Endothelial cell of umbilical vein (primary cell): ENCODE results near the gene RALGPS1. TPM values are rescaled to one million over a fixed set of nuclear protein-coding genes. Genes with fewer than 3 reads are reported as not detected.
A peak's percentile ranks its signal among the peaks of the same experiment; 100 is the strongest.

Experiments
- BruUV-seq: library from RNA; stranded (reverse); fragments of 400-500 nt; replicated peaks from 2 replicates; lab custom pipeline; 2021; lab: Mats Ljungman, UMichigan
- CTCF ChIA-PET: fragments of 300-600, 350-600 bp; sonication (Branson Sonifier 250); formaldehyde crosslinking; loops from one replicate; lab custom pipeline; 2021; ENCODE audit warnings: antibody characterized with exemption, inconsistent platforms; lab: Charles Lee
- POLR2A ChIA-PET: fragments of 300-600, 350-600 bp; sonication (Branson Sonifier 250); formaldehyde crosslinking; loops from one replicate; lab custom pipeline; 2021; ENCODE audit warnings: antibody characterized with exemption, inconsistent platforms; lab: Charles Lee
- DNase-seq: peaks from one replicate; pipeline ENCODE4 v3.0.0-alpha.2; 2011; ENCODE audit warnings: low read depth, low spot score
- FAIRE-seq: peaks from 2 replicates; lab custom pipeline; 2011; peaks lifted over from hg19 to GRCh38; lab: Jason Lieb, UNC
- H2AFZ ChIP-seq: 2 replicates; pipeline ENCODE4 v1.6.0; 2012; ENCODE audit warnings: low read depth, low read length, control low read depth, inconsistent platforms
- H3K27ac ChIP-seq: 2 replicates; pipeline ENCODE4 v1.5.1; 2011; ENCODE audit warnings: low read depth, mild to moderate bottlenecking, control low read depth, low read length, moderate library complexity; ENCODE audit not compliant: insufficient read depth
- H3K27me3 ChIP-seq, 2 experiments: 2 replicates each; pipeline versions ENCODE4 v1.6.0 to v1.6.1; 2011; ENCODE audit warnings: low read length in 2 of 2, mixed read lengths in 1 of 2; ENCODE audit not compliant: control insufficient read depth in 2 of 2, insufficient read depth in 2 of 2
- H3K36me3 ChIP-seq, 2 experiments: 2 replicates in 1 of 2; 3 replicates in 1 of 2; pipeline ENCODE4 v1.5.1; 2011; ENCODE audit warnings: low read length in 2 of 2, mild to moderate bottlenecking in 1 of 2, moderate library complexity in 1 of 2; ENCODE audit not compliant: control insufficient read depth in 2 of 2, insufficient read depth in 2 of 2; ENCODE audit errors: extremely low read depth in 1 of 2
- H3K4me1 ChIP-seq: 3 replicates; pipeline ENCODE4 v1.5.1; 2011; ENCODE audit warnings: mild to moderate bottlenecking, low read length; ENCODE audit not compliant: control insufficient read depth, insufficient read depth; ENCODE audit errors: extremely low read depth
- H3K4me2 ChIP-seq: 2 replicates; pipeline ENCODE4 v1.6.1; 2011; ENCODE audit warnings: low read length, control low read depth, mixed read lengths; ENCODE audit not compliant: insufficient read depth
- H3K4me3 ChIP-seq, 3 experiments: fragments of 200-600 bp in 1 of 3; sonication (generic), shearing (Covaris generic) in 1 of 3; replicated peaks in 1 of 3; 2 replicates each; pipeline ENCODE4 v1.5.1; 2011 to 2016; ENCODE audit warnings: control low read depth in 3 of 3, low read length in 3 of 3, mild to moderate bottlenecking in 2 of 3, inconsistent platforms in 1 of 3, low read depth in 1 of 3, moderate library complexity in 1 of 3; ENCODE audit not compliant: insufficient read depth in 1 of 3
- H3K79me2 ChIP-seq: 2 replicates; pipeline ENCODE4 v1.6.0; 2012; ENCODE audit warnings: low read length, inconsistent platforms; ENCODE audit not compliant: control insufficient read depth, insufficient read depth
- H3K9ac ChIP-seq: replicated peaks from 2 replicates; pipeline ENCODE3; 2011; ENCODE audit warnings: low read length, control low read depth; ENCODE audit not compliant: insufficient read depth; ENCODE audit errors: extremely low read depth
- H3K9me1 ChIP-seq: replicated peaks from 3 replicates; pipeline ENCODE4 v1.6.0; 2011; ENCODE audit warnings: mild to moderate bottlenecking, low read length; ENCODE audit not compliant: control insufficient read depth, insufficient read depth; ENCODE audit errors: extremely low read depth
- H3K9me3 ChIP-seq: replicated peaks from 2 replicates; pipeline ENCODE4 v1.5.1; 2012; ENCODE audit warnings: low read length, inconsistent platforms; ENCODE audit not compliant: control insufficient read depth, insufficient read depth
- H4K20me1 ChIP-seq: replicated peaks from 2 replicates; pipeline ENCODE3; 2011; ENCODE audit warnings: mild to moderate bottlenecking, low read length; ENCODE audit not compliant: control insufficient read depth, insufficient read depth; ENCODE audit errors: extremely low read depth
- GATA2 ChIP-seq: IDR thresholded peaks from 2 replicates; pipeline ENCODE4 v1.7.0; 2011; ENCODE audit warnings: low read depth, mild to moderate bottlenecking, moderate library complexity, mixed read lengths, low read length; ENCODE audit not compliant: insufficient read length, insufficient read depth
- MYC ChIP-seq: IDR thresholded peaks from one replicate; pipeline ENCODE4 v1.6.1; 2011; ENCODE audit warnings: mild to moderate bottlenecking, low read depth, low read length
- dilution Hi-C: fragments of 300-500 bp; cut with MboI; formaldehyde crosslinking; loops from one replicate; pipeline ENCODE4 v1.15.0; 2019; ENCODE audit warnings: low sequenced_read_pairs; ENCODE audit not compliant: extremely low pct_ligation_motif_present
- intact Hi-C: fragments of 100-400 bp; cut with micrococcal nuclease; formaldehyde crosslinking; loops from one replicate; pipeline ENCODE4 v1.10.0; 2022
- polyA plus RNA-seq, 4 experiments: library from polyadenylated mRNA; depleted of rRNA in 3 of 4; stranded (reverse) in 3 of 4; unstranded in 1 of 4; fragments of >200 nt; gene quantifications; 2 replicates each; pipeline versions ENCODE4 v1.2.1 to v1.2.3, GENCODE V29; 2011 to 2012; ENCODE audit warnings: missing spikeins in 1 of 4
- total RNA-seq: library from RNA; stranded (reverse); gene quantifications from 2 replicates; pipeline ENCODE4 v1.2.3, GENCODE V29; 2021
- TF ChIP-seq, protein P1 (sequence below), 2 donors: IDR thresholded peaks; 1 replicate in 1 of 2; 2 replicates in 1 of 2; pipeline ENCODE4 v1.5.1; 2011; ENCODE audit warnings: low read length in 2 of 2, mild to moderate bottlenecking in 2 of 2, moderate library complexity in 2 of 2, control low read depth in 1 of 2, inconsistent platforms in 1 of 2, low read depth in 1 of 2; ENCODE audit not compliant: insufficient read depth in 1 of 2; ENCODE audit errors: extremely low read depth in 1 of 2
- TF ChIP-seq, protein P2 (sequence below): IDR thresholded peaks from 2 replicates; pipeline ENCODE4 v1.6.1; 2011; ENCODE audit not compliant: insufficient read depth, insufficient read length

Gene RALGPS1
- total and polyA plus RNA-seq, 2 donors (not counting 3 experiments of a cell fraction or from before 2014, with no cell fraction given): 3.8 to 5.5 TPM

GRCh38 chr9:127204771-127205470, 290.3 kb downstream of the RALGPS1 start:
- ChIA-PET POLR2A (no interaction called here), CTCF (interaction anchor here (0.9 to 1.8 kb wide), 12 partner anchors 10 to 264 kb away, joined by 3 to 11 read pairs (median 4); partner anchors contain the start of gene SLC2A8)
- no peaks in the 10 kb centered on the region for H3K9me1 ChIP-seq
- no peak overlapping the region for H3K4me2 ChIP-seq
- BruUV-seq: no TSS peak
- H3K9ac ChIP-seq: no peak overlapping the region
- no peak overlapping the region for H3K4me3 ChIP-seq
- H3K9me3 ChIP-seq: no peaks in the 10 kb centered on the region
- FAIRE-seq (no peak), DNase-seq (no peak)
- no peaks in the 10 kb centered on the region for H3K4me1 ChIP-seq
- intact Hi-C loops: no loop called here
- no peak overlapping the region for H3K27ac ChIP-seq
- no peaks in the 10 kb centered on the region for H3K79me2 ChIP-seq
- dilution Hi-C loops: no loop called here
- no peaks in the 10 kb centered on the region for H3K36me3 ChIP-seq
- TF ChIP-seq, protein P1, sequence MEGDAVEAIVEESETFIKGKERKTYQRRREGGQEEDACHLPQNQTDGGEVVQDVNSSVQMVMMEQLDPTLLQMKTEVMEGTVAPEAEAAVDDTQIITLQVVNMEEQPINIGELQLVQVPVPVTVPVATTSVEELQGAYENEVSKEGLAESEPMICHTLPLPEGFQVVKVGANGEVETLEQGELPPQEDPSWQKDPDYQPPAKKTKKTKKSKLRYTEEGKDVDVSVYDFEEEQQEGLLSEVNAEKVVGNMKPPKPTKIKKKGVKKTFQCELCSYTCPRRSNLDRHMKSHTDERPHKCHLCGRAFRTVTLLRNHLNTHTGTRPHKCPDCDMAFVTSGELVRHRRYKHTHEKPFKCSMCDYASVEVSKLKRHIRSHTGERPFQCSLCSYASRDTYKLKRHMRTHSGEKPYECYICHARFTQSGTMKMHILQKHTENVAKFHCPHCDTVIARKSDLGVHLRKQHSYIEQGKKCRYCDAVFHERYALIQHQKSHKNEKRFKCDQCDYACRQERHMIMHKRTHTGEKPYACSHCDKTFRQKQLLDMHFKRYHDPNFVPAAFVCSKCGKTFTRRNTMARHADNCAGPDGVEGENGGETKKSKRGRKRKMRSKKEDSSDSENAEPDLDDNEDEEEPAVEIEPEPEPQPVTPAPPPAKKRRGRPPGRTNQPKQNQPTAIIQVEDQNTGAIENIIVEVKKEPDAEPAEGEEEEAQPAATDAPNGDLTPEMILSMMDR (IDR thresholded peaks at IDR 0.05; ENCODE audit: extremely low read depth in 1 of 2, insufficient read depth in 1 of 2, low read depth in 1 of 2, low read length in 2 of 2): peak in 1 of 2 donors; percentile 21
- TF ChIP-seq, protein P2, sequence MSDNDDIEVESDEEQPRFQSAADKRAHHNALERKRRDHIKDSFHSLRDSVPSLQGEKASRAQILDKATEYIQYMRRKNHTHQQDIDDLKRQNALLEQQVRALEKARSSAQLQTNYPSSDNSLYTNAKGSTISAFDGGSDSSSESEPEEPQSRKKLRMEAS: no peak
- TF ChIP-seq MYC (no peak), GATA2 (no peak)
- H3K27me3 ChIP-seq: peaks cover 0 to 1% of the 10 kb centered on the region in 2 experiments
- no peaks in the 10 kb centered on the region for H4K20me1 ChIP-seq
- H2AFZ ChIP-seq: no peak overlapping the region
